K562 (cell line): Measurements from ENCODE around the gene TEX9. TPM values are rescaled to one million over a fixed set of nuclear protein-coding genes. Genes with fewer than 3 reads are reported as not detected.

ENCODE experiments used
- ATAC-seq: fragments of 200-7000 bp; cut with Tn5 transposase; 3 replicates; pipeline ENCODE4 v1.9.1; 2020; ENCODE audit warnings: moderate library complexity
- BruUV-seq: library from RNA; stranded (reverse); fragments of 400-500 nt; replicated peaks from 2 replicates; lab custom pipeline; 2021; lab: Mats Ljungman, UMichigan
- CTCF ChIA-PET: fragments of 300-600 bp; formaldehyde crosslinking; extraction: SDS; loops from one replicate; lab custom pipeline; 2021; ENCODE audit warnings: low intra/inter-chr PET ratio; lab: Yijun Ruan, JAX
- POLR2A ChIA-PET: fragments of 300-600, 350-650 bp; sonication (Branson Sonifier 250); formaldehyde crosslinking; extraction: SDS; loops from one replicate; lab custom pipeline; 2021; ENCODE audit warnings: antibody characterized with exemption, inconsistent platforms; lab: Yijun Ruan, JAX
- DNase-seq, 4 experiments: peaks; one replicate each; pipeline versions ENCODE4 v3.0.0 to v3.0.0-alpha.2; 2011 to 2018; ENCODE audit warnings: low spot score in 3 of 4, mixed read lengths in 3 of 4; ENCODE audit errors: extremely low read depth in 1 of 4
- FAIRE-seq: peaks from 2 replicates; lab custom pipeline; 2011; peaks lifted over from hg19 to GRCh38; lab: Jason Lieb, UNC
- H2AFZ ChIP-seq: 2 replicates; pipeline ENCODE4 v1.6.0; 2011; ENCODE audit warnings: low read depth, low read length, control low read depth, inconsistent platforms
- H3K27ac ChIP-seq: fragments of 200-600 bp; 3 replicates; pipeline ENCODE4 v1.8.0; 2011; ENCODE audit warnings: low read depth, mild to moderate bottlenecking, control low read depth, inconsistent platforms, low read length, moderate library complexity, mixed read lengths; ENCODE audit errors: extremely low read depth
- H3K27me3 ChIP-seq, 2 experiments: fragments of 300-600 bp in 1 of 2; 2 replicates in 1 of 2; 3 replicates in 1 of 2; pipeline versions ENCODE4 v1.6.0 to v1.8.0; 2011; ENCODE audit warnings: inconsistent platforms in 2 of 2, low read length in 2 of 2, mild to moderate bottlenecking in 1 of 2, mixed read lengths in 1 of 2, moderate library complexity in 1 of 2; ENCODE audit not compliant: control insufficient read depth in 2 of 2, insufficient read depth in 2 of 2
- H3K36me3 ChIP-seq: fragments of 300-600 bp; 3 replicates; pipeline ENCODE4 v1.8.0; 2011; ENCODE audit warnings: mild to moderate bottlenecking, low read length, inconsistent platforms; ENCODE audit not compliant: control insufficient read depth, insufficient read depth
- H3K4me1 ChIP-seq, 2 experiments: fragments of 200-600 bp in 1 of 2; replicated peaks in 1 of 2; 2 replicates in 1 of 2; 3 replicates in 1 of 2; pipeline versions ENCODE4 v1.5.1 to v1.8.0; 2011; ENCODE audit warnings: inconsistent platforms in 2 of 2, low read length in 2 of 2, mild to moderate bottlenecking in 1 of 2, mixed read lengths in 1 of 2, moderate library complexity in 1 of 2; ENCODE audit not compliant: control insufficient read depth in 2 of 2, insufficient read depth in 2 of 2
- H3K4me2 ChIP-seq: 2 replicates; pipeline ENCODE4 v1.6.1; 2011; ENCODE audit warnings: low read length, control low read depth, inconsistent platforms, mixed read lengths; ENCODE audit not compliant: insufficient read depth
- H3K4me3 ChIP-seq: fragments of 200-600 bp; sonication (generic), shearing (Covaris generic); 2 replicates; pipeline ENCODE4 v1.5.1; 2016; ENCODE audit warnings: control low read depth, inconsistent platforms
- H3K79me2 ChIP-seq: fragments of 200-600 bp; 3 replicates; pipeline ENCODE4 v1.8.0; 2011; ENCODE audit warnings: low read length, inconsistent platforms; ENCODE audit not compliant: control insufficient read depth, insufficient read depth
- H3K9ac ChIP-seq, 2 experiments: 2 replicates each; pipeline versions ENCODE4 v1.6.0 to v1.6.1; 2011; ENCODE audit warnings: low read depth in 2 of 2, low read length in 2 of 2, control low read depth in 1 of 2, inconsistent platforms in 1 of 2, mild to moderate bottlenecking in 1 of 2, mixed read lengths in 1 of 2; ENCODE audit not compliant: insufficient read depth in 1 of 2
- H3K9me1 ChIP-seq: one replicate; pipeline ENCODE4 v1.6.0; 2011; ENCODE audit warnings: inconsistent platforms, mild to moderate bottlenecking, low read length, moderate library complexity; ENCODE audit not compliant: control insufficient read depth, insufficient read depth
- H3K9me3 ChIP-seq: replicated peaks from 2 replicates; pipeline ENCODE4 v1.5.1; 2011; ENCODE audit warnings: low read depth, low read length, inconsistent platforms; ENCODE audit not compliant: control insufficient read depth, insufficient read depth
- H4K20me1 ChIP-seq: replicated peaks from 2 replicates; pipeline ENCODE4 v1.6.1; 2011; ENCODE audit warnings: low read length, inconsistent platforms, mixed read lengths; ENCODE audit not compliant: control insufficient read depth, insufficient read depth
- ARID1B ChIP-seq: fragments of 450-650 bp; IDR thresholded peaks from 2 replicates; pipeline ENCODE4 v1.6.1; 2016; ENCODE audit warnings: antibody characterized with exemption, mild to moderate bottlenecking, inconsistent platforms
- ASH1L ChIP-seq: fragments of 450-650 bp; IDR thresholded peaks from 2 replicates; pipeline ENCODE4 v1.6.1; 2018; ENCODE audit warnings: borderline replicate concordance, mild to moderate bottlenecking, low read depth; ENCODE audit not compliant: partially characterized antibody
- CBX3 ChIP-seq, 2 experiments: IDR thresholded peaks; 1 replicate in 1 of 2; 2 replicates in 1 of 2; pipeline ENCODE4 v1.6.1; 2012; ENCODE audit warnings: inconsistent platforms in 2 of 2, low read length in 2 of 2, borderline replicate concordance in 1 of 2, control low read depth in 1 of 2
- EHMT2 ChIP-seq: fragments of 450-650 bp; IDR thresholded peaks from 2 replicates; pipeline ENCODE4 v1.6.1; 2018; ENCODE audit warnings: antibody characterized with exemption
- ELF4 ChIP-seq: fragments of 450-650 bp; formaldehyde crosslinking; IDR thresholded peaks from 2 replicates; pipeline ENCODE4 v1.4.0; 2022; ENCODE audit warnings: missing genetic modification characterization
- ESRRB ChIP-seq: fragments of 250-450 bp; sonication (Bioruptor Pico); IDR thresholded peaks from 2 replicates; pipeline ENCODE4 v1.5.0; 2020; ENCODE audit warnings: mild to moderate bottlenecking, moderate library complexity, borderline replicate concordance
- FOXA1 ChIP-seq: fragments of 450-650 bp; IDR thresholded peaks from 2 replicates; pipeline ENCODE4 v1.6.1; 2016; ENCODE audit warnings: mild to moderate bottlenecking, borderline replicate concordance
- FOXJ3 ChIP-seq: sonication (generic); formaldehyde crosslinking; IDR thresholded peaks from 2 replicates; pipeline ENCODE4 v1.4.0; 2020; ENCODE audit warnings: mild to moderate bottlenecking, missing genetic modification reagents
- KDM1A ChIP-seq, 2 experiments: fragments of 450-650 bp; IDR thresholded peaks; 2 replicates each; pipeline ENCODE4 v1.6.1; 2016; ENCODE audit warnings: mild to moderate bottlenecking in 2 of 2
- MAFF ChIP-seq: IDR thresholded peaks from 2 replicates; pipeline ENCODE4 v1.6.1; 2012; ENCODE audit warnings: low read length, improper control_type of control experiment
- MAFG ChIP-seq: fragments of 450-650 bp; conservative IDR thresholded peaks from 2 replicates; pipeline ENCODE4 v1.6.1; 2016; ENCODE audit warnings: missing genetic modification characterization, missing compliant biosample characterization
- MAFK ChIP-seq: IDR thresholded peaks from 2 replicates; pipeline ENCODE4 v1.6.1; 2011; ENCODE audit warnings: low read length, improper control_type of control experiment
- MTA1 ChIP-seq: fragments of 450-650 bp; IDR thresholded peaks from 2 replicates; pipeline ENCODE4 v1.6.1; 2017; ENCODE audit warnings: borderline replicate concordance
- NFE2L1 ChIP-seq: fragments of 450-650 bp; IDR thresholded peaks from 2 replicates; pipeline ENCODE4 v1.6.1; 2016; ENCODE audit warnings: missing genetic modification characterization, low read depth, mild to moderate bottlenecking, missing compliant biosample characterization, moderate library complexity, borderline replicate concordance
- NFIC ChIP-seq: fragments of 450-650 bp; IDR thresholded peaks from 2 replicates; pipeline ENCODE4 v1.6.1; 2017; ENCODE audit warnings: mild to moderate bottlenecking, inconsistent platforms
- PTRF ChIP-seq: fragments of 450-650 bp; IDR thresholded peaks from 2 replicates; pipeline ENCODE4 v1.6.1; 2016; ENCODE audit warnings: mild to moderate bottlenecking, missing genetic modification characterization, missing compliant biosample characterization
- RB1 ChIP-seq: fragments of 450-650 bp; IDR thresholded peaks from 2 replicates; pipeline ENCODE4 v1.6.1; 2017; ENCODE audit warnings: low read depth, mild to moderate bottlenecking
- TOE1 ChIP-seq, 2 experiments: fragments of 450-650 bp in 1 of 2; sonication (generic) in 1 of 2; formaldehyde crosslinking in 1 of 2; IDR thresholded peaks; 2 replicates each; pipeline versions ENCODE4 v1.7.1 to v1.8.0; 2016 to 2022; ENCODE audit warnings: borderline replicate concordance in 2 of 2, mild to moderate bottlenecking in 2 of 2, antibody characterized with exemption in 1 of 2, inconsistent platforms in 1 of 2, low read depth in 1 of 2, missing genetic modification reagents in 1 of 2, moderate library complexity in 1 of 2
- ZNF316 ChIP-seq: fragments of 450-650 bp; IDR thresholded peaks from 2 replicates; pipeline ENCODE4 v1.6.1; 2016
- ZNF507 ChIP-seq: conservative IDR thresholded peaks from 2 replicates; pipeline ENCODE4 v1.6.1; 2017; ENCODE audit warnings: missing genetic modification characterization, missing compliant biosample characterization
- ZNF764 ChIP-seq: fragments of 250-450 bp; sonication (Bioruptor Pico); IDR thresholded peaks from 2 replicates; pipeline ENCODE4 v1.4.0; 2020; ENCODE audit warnings: low read depth, mild to moderate bottlenecking, moderate library complexity
- WGBS: fragments of 100-300 bp; shearing (Covaris generic); methylation state at CpG from one replicate; pipeline ENCODE4 v1.1.6; 2016; ENCODE audit warnings: low coverage, mixed read lengths; ENCODE audit not compliant: insufficient coverage; ENCODE audit errors: missing lambda C conversion rate; 5-methylcytosine and 5-hydroxymethylcytosine counted together
- in situ Hi-C: fragments of 300-500 bp; cut with MboI; formaldehyde crosslinking; loops from 4 replicates; pipeline ENCODE4 v1.15.0; 2018; ENCODE audit warnings: inconsistent platforms, mixed read lengths
- intact Hi-C: fragments of 100-400 bp; cut with micrococcal nuclease; formaldehyde crosslinking; loops from 2 replicates; pipeline ENCODE4 v1.14.2; 2022
- polyA plus RNA-seq, 8 experiments: library from polyadenylated mRNA; depleted of rRNA in 4 of 8; stranded (reverse) in 5 of 8; unstranded in 3 of 8; fragments of >200 nt; fragmentation: Nextera tagmentation in 2 of 8; fragmentation: Illumina TruSeq in 1 of 8; extraction: Ambion mirVana in 2 of 8; extraction: Trizol in 1 of 8; gene quantifications; 2 replicates each; pipeline versions ENCODE4 v1.2.1 to v1.2.3, GENCODE V29; 2011 to 2014; ENCODE audit warnings: inconsistent platforms in 1 of 8, missing spikeins in 1 of 8
- total RNA-seq, 7 experiments: library from RNA; depleted of rRNA in 6 of 7; stranded (reverse); fragments of >200 nt in 6 of 7; fragmentation: Illumina TruSeq in 2 of 7; extraction: Trizol in 2 of 7; gene quantifications; 2 replicates each; pipeline versions ENCODE4 v1.2.1 to v1.2.3, GENCODE V29; 2011 to 2021; ENCODE audit warnings: low replicate concordance in 1 of 7
- TF ChIP-seq, protein P1 (sequence below): fragments of 450-650 bp; formaldehyde crosslinking; IDR thresholded peaks from 2 replicates; pipeline ENCODE4 v1.4.0; 2022; ENCODE audit warnings: missing genetic modification characterization
- TF ChIP-seq, protein P2 (sequence below): IDR thresholded peaks from 3 replicates; pipeline ENCODE4 v1.6.1; 2011; ENCODE audit warnings: borderline replicate concordance, mild to moderate bottlenecking; ENCODE audit not compliant: insufficient read length, insufficient read depth

The TEX9 gene
- total and polyA plus RNA-seq, 9 of the 15 experiments (the other 6 are each of a cell fraction or from before 2014, with no cell fraction given) = 0.93 to 3.6 (median 2.4) TPM

DNA sequence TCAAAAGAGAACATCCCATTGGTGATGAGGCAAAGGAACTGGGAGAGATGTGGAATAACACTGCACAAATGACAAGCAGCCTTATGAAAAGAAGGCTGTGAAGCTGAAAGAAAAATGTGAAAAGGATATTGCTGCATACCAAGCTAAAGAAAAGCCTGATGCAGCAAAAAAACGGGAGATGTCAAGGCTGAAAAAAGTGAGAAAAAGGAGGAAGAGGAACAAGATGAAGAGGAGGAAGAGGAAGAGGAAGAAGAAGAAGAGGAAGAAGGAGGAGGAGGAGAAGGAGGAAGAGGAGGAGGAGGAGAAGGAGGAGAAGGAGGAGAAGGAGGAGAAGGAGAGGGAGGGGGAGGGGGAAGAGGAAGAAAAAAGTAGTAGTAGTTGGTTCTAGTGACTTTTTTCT lies 41.8 kb upstream of the TEX9 start:
- H3K9me3 ChIP-seq = no peaks in the 10 kb centered on the region
- H3K36me3 ChIP-seq = no peaks in the 10 kb centered on the region
- ATAC-seq (no peak), FAIRE-seq (no peak), DNase-seq (no peak)
- ChIA-PET CTCF (no interaction called here), POLR2A (interaction anchor here (1.7 kb wide), 1 partner anchor 15 kb away, joined by 4 read pairs; no protein-coding TSS in a partner anchor)
- H3K4me2 ChIP-seq = no peak overlapping the region
- 10% methylated on average over 1 of the region's 1 CpG for WGBS
- no TSS peak for BruUV-seq
- H3K4me1 ChIP-seq = peaks cover 0 to 5% of the 10 kb centered on the region in 2 experiments; a peak in 2 of 5 replicates
- no peaks in the 10 kb centered on the region for H4K20me1 ChIP-seq
- no peaks in the 10 kb centered on the region for H3K79me2 ChIP-seq
- H3K27ac ChIP-seq = no peak overlapping the region
- no peaks in the 10 kb centered on the region for H3K9me1 ChIP-seq
- H3K27me3 ChIP-seq = no peaks in the 10 kb centered on the region
- no peak overlapping the region for H3K9ac ChIP-seq
- intact Hi-C loops = no loop called here
- H3K4me3 ChIP-seq = no peak overlapping the region
- in situ Hi-C loops = no loop called here
- H2AFZ ChIP-seq = peak overlapping the region; percentile 23; the same call in 1 of the 2 replicates
- TF ChIP-seq ASH1L (no peak), FOXA1 (no peak), NFE2L1 (0 out of 2 replicates have a peak, but pooled peaks have one; percentile 16), MTA1 (peak; percentile 68; the same call in 1 of the 2 replicates), EHMT2 (peak; percentile 35; the same call in 1 of the 2 replicates), MAFG (tag) (peak; percentile 95), ZNF316 (peak; percentile 97), PTRF (0 out of 2 replicates have a peak, but pooled peaks have one; percentile 38), CBX3 (IDR thresholded peaks at IDR 0.05; ENCODE audit: borderline replicate concordance in 1 of 2, low read length in 2 of 2) (no peak), TOE1 (IDR thresholded peaks at IDR 0.05; ENCODE audit: borderline replicate concordance) (no peak), TOE1 (CRISPR knock-in tag; IDR thresholded peaks at IDR 0.05; ENCODE audit: borderline replicate concordance, low read depth) (no peak), ZNF507 (no peak), MAFF (peak; percentile 58), RB1 (no peak), MAFK (peak; percentile 22; the same call in 1 of the 2 replicates), ELF4 (CRISPR knock-in tag) (0 out of 2 replicates have a peak, but pooled peaks have one; percentile 24), ESRRB (CRISPR knock-in tag) (no peak), ZNF764 (no peak), ARID1B (0 out of 2 replicates have a peak, but pooled peaks have one; percentile 17), FOXJ3 (no peak), KDM1A (IDR thresholded peaks at IDR 0.05) (peak in 1 of 2 experiments; percentile 57; a peak in 1 of 4 replicates), NFIC (no peak)
- TF ChIP-seq, protein P1, sequence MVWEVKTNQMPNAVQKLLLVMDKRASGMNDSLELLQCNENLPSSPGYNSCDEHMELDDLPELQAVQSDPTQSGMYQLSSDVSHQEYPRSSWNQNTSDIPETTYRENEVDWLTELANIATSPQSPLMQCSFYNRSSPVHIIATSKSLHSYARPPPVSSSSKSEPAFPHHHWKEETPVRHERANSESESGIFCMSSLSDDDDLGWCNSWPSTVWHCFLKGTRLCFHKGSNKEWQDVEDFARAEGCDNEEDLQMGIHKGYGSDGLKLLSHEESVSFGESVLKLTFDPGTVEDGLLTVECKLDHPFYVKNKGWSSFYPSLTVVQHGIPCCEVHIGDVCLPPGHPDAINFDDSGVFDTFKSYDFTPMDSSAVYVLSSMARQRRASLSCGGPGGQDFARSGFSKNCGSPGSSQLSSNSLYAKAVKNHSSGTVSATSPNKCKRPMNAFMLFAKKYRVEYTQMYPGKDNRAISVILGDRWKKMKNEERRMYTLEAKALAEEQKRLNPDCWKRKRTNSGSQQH (CRISPR knock-in tag) = 0 out of 2 replicates have a peak, but pooled peaks have one; percentile 25
- TF ChIP-seq, protein P2, sequence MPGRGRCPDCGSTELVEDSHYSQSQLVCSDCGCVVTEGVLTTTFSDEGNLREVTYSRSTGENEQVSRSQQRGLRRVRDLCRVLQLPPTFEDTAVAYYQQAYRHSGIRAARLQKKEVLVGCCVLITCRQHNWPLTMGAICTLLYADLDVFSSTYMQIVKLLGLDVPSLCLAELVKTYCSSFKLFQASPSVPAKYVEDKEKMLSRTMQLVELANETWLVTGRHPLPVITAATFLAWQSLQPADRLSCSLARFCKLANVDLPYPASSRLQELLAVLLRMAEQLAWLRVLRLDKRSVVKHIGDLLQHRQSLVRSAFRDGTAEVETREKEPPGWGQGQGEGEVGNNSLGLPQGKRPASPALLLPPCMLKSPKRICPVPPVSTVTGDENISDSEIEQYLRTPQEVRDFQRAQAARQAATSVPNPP = no peak
